GM18909 (cell line): Measurements from ENCODE around the gene PLPPR4.
A peak's percentile ranks its signal among the peaks of the same experiment; 100 is the strongest.
"Not testable (repeated sequence)": the region's sequence is repeated elsewhere in the genome, so short reads cannot be mapped to it uniquely, and the experiment has no call there.

Source experiments
- ATAC-seq: cut with Tn5 transposase; IDR thresholded peaks from one replicate; pipeline ENCODE4 v1.9.1; 2021; ENCODE audit warnings: mild to moderate bottlenecking; ENCODE audit not compliant: unreplicated experiment, poor library complexity

The PLPPR4 gene, protein sequence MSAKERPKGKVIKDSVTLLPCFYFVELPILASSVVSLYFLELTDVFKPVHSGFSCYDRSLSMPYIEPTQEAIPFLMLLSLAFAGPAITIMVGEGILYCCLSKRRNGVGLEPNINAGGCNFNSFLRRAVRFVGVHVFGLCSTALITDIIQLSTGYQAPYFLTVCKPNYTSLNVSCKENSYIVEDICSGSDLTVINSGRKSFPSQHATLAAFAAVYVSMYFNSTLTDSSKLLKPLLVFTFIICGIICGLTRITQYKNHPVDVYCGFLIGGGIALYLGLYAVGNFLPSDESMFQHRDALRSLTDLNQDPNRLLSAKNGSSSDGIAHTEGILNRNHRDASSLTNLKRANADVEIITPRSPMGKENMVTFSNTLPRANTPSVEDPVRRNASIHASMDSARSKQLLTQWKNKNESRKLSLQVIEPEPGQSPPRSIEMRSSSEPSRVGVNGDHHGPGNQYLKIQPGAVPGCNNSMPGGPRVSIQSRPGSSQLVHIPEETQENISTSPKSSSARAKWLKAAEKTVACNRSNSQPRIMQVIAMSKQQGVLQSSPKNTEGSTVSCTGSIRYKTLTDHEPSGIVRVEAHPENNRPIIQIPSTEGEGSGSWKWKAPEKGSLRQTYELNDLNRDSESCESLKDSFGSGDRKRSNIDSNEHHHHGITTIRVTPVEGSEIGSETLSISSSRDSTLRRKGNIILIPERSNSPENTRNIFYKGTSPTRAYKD

DNA sequence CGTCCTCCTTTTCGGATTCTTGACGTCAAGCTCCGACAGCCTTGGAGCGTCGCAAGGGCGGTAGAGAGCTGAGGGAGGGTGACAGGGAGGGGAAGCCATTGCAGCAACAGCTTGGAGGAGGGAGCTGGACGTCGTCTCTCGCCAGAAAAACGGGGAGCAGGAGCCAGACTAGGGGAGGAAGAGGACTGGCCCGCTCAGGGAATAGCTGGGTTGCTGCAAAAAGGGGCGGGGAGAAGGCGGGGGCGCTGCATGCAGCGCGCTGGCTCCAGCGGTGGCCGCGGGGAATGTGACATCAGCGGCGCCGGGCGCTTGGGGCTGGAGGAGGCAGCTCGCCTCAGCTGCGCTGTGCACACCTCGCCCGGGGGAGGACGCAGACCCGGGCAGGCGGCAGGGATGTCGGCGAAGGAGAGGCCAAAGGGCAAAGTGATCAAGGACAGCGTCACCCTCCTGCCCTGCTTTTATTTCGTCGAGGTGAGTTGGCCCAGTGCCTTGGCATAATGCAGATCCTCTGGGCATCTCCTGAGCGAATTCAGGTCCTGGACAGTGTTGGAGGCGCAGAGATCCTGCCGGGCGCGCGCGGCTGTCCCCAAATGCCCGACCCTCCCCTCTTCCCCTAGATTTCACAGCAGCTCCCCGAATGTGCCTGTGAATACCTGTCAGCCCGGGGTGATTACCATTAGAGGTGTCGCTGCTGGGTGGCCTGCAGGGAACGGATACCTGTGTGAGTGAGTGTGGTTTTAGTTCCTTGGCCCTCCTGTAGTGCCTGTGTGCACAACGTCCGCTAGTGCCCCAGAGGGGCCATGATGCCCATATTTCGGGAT is at the start of gene PLPPR4:
TSS of gene PLPPR4 (plus strand) at position 292 of the 821 bp plus-strand sequence. CDS start at position 394, 102 bp downstream.
- peak; percentile 71 for ATAC-seq

DNA sequence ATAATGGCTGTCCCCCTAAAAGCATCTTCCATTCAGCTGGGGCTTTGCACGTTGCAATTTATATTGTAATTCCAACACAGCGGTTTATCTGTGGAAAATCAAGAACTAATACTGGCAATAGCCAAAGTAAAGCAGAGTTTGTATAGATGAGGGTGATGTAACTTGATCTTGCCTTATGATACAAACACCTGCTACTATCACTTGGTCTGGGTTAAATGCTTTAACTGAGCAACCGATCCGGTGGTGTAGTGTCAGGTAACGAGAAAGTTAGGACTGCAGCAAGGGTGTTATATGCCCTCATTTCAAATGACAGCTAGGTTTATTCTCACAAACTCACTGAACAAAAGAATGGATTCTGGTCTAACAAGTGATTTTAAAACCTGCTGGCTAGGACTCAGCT is 47.3 kb upstream of the PLPPR4 start:
- no peak for ATAC-seq

GRCh38 chr1:99217599-99217998 is 46.7 kb upstream of the PLPPR4 start:
- no peak for ATAC-seq

DNA sequence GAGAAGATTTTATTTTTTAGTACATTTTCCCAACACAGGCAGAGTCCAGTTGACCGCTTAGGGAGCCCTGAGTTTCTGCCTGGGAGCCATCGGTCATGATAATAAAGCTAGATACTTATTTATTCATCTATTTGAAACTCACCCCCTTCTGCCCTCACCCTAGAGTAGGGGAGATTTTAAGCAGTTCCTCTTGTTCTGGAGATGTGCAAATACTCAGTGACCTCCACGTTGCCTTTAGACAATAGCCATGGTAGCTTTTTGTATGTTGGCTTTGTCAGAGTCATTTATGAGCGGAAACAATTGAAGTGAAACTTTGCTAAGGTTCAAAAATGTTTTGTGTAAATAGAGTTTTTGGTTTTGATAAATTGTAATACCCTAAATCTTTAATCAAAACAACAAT is 45.7 kb upstream of the PLPPR4 start:
- no peak for ATAC-seq

- peak; percentile 95 for ATAC-seq
Measured at GRCh38 chr1:99218999-99219398, 45.3 kb upstream of the PLPPR4 start.

DNA sequence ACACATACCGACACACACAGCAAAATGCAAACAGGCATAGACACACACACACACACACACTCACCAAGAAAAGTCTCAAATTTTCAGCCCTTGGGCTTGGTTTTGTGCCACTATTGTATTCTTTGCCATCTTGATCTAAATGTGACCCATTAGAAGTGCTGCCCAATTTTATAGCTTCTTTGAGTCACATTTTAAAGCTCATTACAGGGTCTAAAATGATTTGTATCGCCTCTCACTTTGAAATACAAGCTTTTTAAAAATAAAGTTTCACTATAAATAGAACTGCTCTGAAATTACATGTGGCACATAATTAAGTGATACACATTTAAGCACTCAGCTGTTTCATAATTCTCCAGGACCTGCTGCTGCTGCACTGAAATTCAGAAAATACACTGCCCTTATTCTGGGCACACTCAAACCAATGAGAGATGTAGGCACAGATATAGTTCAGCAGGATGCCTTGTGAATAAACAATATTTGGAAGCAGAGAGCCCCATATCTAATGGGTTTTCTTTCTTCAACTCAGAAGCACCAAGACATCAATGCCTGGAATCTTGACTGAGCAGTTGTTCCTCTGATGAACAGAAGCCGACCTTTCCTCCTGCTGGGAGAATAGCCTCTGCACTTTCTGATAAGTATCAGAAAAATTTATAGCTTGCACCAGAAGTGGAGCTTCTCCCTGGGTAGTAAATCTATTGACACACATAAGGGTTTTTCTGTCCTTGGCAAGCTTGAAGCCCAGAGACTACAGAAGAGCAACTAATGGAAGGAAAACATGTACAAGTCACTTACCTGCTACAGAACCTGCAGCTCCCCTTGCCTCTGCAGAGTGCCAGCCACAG is 37.0 kb upstream of the PLPPR4 start:
- ATAC-seq, result no peak

DNA sequence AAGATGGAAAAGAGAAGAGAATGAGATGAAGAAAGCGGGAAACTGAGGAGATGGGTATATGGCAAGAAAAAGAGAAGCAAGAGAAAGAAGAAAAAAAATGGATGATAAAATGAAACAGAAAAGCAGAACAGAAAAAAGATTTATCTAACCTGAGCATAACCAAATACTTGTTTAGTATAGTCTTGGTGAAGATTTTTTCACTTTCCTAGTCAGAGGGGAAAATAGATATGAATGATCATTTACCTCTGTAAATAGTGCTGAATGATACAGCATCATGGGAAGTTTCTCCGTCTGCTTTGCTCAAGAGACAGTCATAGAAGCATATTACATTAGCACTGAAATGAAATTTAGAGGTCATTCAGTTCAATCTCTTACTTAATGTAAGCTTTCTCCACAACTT is 36.1 kb upstream of the PLPPR4 start:
- peak; percentile 75 for ATAC-seq

GRCh38 chr1:99229122-99229521 is 35.2 kb upstream of the PLPPR4 start:
- ATAC-seq, result no peak

GRCh38 chr1:99230695-99231094 is 33.6 kb upstream of the PLPPR4 start:
- no peak for ATAC-seq

DNA sequence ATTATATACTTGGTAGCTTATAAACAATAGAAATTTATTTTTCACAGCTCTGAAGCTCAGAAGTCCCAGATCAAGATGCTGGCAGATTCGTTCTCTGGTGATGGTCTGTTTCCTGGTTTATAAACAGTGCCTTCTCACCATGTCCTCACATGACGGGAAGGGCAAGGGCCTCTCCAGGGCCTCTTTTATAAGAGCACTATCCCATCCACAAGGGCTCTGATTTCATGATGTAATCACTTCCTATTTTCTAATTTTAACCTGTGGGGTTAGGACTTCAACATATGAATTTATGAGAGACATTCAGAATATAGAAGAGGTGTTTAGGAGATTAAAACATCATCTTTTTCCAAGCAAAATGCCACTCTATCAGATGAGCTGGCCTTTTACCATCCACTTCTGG is 32.1 kb upstream of the PLPPR4 start:
- no peak for ATAC-seq

DNA sequence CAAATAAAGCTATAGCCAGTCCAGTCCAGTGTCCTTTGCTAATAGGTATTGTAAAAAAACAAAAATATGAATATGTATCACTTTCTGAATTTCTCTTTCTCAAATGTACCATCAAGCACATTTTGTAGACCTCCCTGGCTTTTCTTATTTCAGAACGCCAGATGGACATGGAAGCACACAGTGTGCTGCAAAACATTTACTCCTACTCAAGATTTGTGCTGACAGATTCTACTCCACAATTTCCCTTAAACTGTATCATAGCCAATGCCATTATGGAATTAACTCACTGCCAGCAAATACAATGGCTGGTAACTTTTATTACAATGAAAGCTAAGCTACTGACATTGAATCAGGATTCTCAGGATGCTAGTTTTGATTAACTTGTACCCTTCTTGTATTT is 30.8 kb upstream of the PLPPR4 start:
- no peak for ATAC-seq

- ATAC-seq, result no peak
Measured at GRCh38 chr1:99236756-99237155, 27.5 kb upstream of the PLPPR4 start.

GRCh38 chr1:99239690-99240089 is 24.6 kb upstream of the PLPPR4 start:
- no peak for ATAC-seq

- no peak for ATAC-seq
Measured at GRCh38 chr1:99240621-99241020, 23.7 kb upstream of the PLPPR4 start.

- no peak for ATAC-seq
Measured at GRCh38 chr1:99246152-99246551, 18.1 kb upstream of the PLPPR4 start.

DNA sequence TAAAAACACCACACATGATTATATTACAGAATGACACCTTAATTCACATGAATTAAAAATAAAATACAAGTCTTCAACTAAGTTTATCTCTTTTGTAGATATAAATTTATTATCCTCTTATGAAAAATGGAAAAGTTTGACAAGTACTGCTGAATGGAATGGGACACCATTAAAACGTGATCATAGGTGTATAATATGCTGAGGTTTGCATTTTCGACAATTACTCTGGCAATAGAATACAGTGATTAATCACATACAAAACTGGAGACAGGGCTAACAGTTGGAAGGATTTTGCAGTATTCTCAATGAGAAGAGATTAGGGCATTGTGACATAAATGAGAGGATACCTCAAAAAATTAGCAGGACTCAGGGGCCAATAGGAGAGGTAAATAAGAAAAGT is 17.1 kb upstream of the PLPPR4 start:
- no peak for ATAC-seq

DNA sequence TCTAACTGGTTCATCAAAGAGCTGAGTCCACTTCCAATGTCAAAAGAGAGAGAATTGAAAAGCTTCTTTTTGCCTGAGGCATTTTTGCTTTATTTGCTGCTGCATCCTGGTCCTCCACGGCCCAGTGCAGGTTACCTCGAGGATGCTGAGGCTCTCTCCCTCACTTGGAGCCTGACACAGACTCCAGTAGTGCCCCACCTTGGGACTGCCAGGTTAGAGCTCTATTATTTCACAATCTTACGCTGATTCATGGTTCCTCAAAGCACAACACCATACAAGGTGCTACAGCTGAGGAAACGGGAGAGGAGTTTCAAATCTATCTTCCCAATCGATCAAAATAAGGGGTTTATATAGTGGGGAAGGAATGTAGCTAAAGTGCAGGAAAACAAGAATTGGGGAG is 13.6 kb upstream of the PLPPR4 start:
- ATAC-seq, result no peak

DNA sequence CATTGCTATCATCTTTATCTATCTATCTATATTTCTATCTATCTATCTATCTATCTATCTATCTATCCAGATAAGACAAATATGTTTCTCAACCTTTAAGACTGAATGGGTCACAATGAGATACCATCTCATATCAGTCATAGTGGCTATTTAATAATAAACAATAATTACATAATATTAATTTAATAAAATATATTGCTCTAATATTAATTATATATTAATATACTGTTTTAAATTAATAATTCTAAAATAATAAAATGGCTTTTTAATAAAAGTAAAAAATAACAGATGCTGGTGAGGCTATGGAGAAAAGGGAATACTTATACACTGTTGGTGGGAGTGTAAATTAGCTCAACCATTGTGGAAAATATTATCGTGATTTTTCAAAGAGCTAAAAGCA is 13.0 kb upstream of the PLPPR4 start:
- ATAC-seq, result no peak

- ATAC-seq, result no peak
Measured at GRCh38 chr1:99252630-99253029, 11.7 kb upstream of the PLPPR4 start.

DNA sequence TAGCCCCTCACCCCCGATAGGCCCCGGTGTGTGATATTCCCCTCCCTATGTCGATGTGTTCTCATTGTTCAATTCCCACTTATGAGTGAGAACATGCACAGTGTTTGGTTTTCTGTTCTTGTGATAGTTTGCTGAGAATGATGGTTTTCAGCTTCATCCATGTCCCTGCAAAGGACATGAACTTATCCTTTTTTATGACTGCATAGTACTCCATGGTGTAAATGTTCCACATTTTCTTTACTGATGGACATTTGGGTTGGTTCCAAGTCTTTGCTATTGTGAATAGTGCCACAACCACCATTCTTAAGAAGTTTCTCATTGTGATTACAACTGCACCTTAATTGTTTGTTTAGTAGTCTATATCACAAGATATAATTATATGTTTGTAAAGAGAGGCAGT is 3.9 kb upstream of the PLPPR4 start:
- ATAC-seq, result not testable (repeated sequence)
